ENCODE measurements around the gene MOGAT1. TPM values are rescaled to one million over a fixed set of nuclear protein-coding genes. Genes with fewer than 3 reads are reported as not detected.

MOGAT1 gene
- total RNA-seq, 1 experiment from 2014 or later = not detected

DNA sequence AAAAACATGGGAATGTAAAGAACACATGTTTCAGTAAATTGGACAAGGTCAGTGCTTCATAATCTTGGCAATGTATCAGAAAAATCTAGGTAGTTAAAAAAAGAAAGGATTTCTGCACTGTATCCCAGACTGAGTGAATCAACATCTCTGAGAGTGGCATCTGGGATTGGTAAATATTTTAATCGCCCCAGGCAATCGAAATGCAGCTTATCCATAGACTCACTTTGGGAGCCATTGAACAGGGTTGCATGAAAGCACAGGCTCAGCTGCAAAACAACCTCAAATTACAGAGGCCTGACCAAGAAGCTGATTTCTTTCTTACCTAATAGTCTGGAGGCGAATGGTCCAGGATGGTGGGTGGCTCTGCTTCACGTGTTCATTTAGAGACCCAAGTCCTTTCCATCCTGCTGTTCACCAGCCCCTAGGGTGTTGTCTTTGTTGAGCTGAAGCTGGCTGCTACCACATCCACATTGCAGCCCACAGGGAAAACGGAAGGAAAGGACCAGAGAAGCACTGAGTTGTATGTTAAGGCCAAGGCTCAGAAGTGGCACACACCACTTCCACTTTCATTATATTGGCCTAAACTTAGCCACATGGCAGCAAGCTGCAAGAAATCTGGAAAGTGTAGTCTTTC, 59.0 kb downstream of the MOGAT1 start:
- no peak overlapping the region for H2AFZ ChIP-seq (ENCODE audit: low read length)
- no peak overlapping the region for H2BK5ac ChIP-seq (ENCODE audit: insufficient read length, low read length)
- no peak overlapping the region for H3K9ac ChIP-seq (ENCODE audit: extremely low read depth, insufficient read length, low read length)
- no peaks in the 10 kb centered on the region for H3K79me1 ChIP-seq (ENCODE audit: insufficient read depth, low read depth, low read length, poor library complexity, severe bottlenecking)
- H2BK12ac ChIP-seq (ENCODE audit: insufficient read length, low read depth, low read length) = no peak overlapping the region
- H3T11ph ChIP-seq (ENCODE audit: low read length) = no peak overlapping the region
- DNase-seq = no peak
- no peaks in the 10 kb centered on the region for H3K79me2 ChIP-seq (ENCODE audit: insufficient read depth, low read length)
- H3K9me3 Mint-ChIP-seq = no peaks in the 10 kb centered on the region; a peak in 1 of 5 replicates
- no peak overlapping the region for H3K23ac ChIP-seq (ENCODE audit: insufficient read length, low read depth, low read length)
- no peak overlapping the region for H2BK15ac ChIP-seq (ENCODE audit: low read depth, low read length)
- no peak overlapping the region; a peak in 1 of 7 replicates for H3K27ac Mint-ChIP-seq
- no peaks in the 10 kb centered on the region for H3K27me3 ChIP-seq (ENCODE audit: insufficient read depth, low read length)
- H3K36me3 Mint-ChIP-seq (ENCODE audit: insufficient read depth in 1 of 3, low read depth in 3 of 3) = no peaks in the 10 kb centered on the region
- no peak overlapping the region for H4K91ac ChIP-seq (ENCODE audit: insufficient read length, low read depth, low read length)
- H3K4me1 Mint-ChIP-seq = peaks cover 2 to 4% of the 10 kb centered on the region in 2 experiments; a peak in 1 of 4 replicates
- H4K5ac ChIP-seq (ENCODE audit: insufficient read length, low read depth, low read length) = no peak overlapping the region
- no peak overlapping the region for H2BK20ac ChIP-seq (ENCODE audit: low read depth, low read length, poor library complexity, severe bottlenecking)
- no peaks in the 10 kb centered on the region for H3K9me3 ChIP-seq (ENCODE audit: control insufficient read depth, low read depth, low read length)
- WGBS (ENCODE audit: extremely low coverage, insufficient read length, low lambda C conversion rate) = no CpG with 5 or more reads among the region's 5 CpGs
- H3K18ac ChIP-seq (ENCODE audit: insufficient read length, low read depth, low read length) = no peak overlapping the region
- no peaks in the 10 kb centered on the region; the same call in 1 of the 2 replicates for H3K27me3 Mint-ChIP-seq (ENCODE audit: low read depth)
- no peaks in the 10 kb centered on the region for H3K23me2 ChIP-seq (ENCODE audit: insufficient read length, low read depth, low read length, poor library complexity, severe bottlenecking)
- H3K4me1 ChIP-seq (ENCODE audit: insufficient read depth, low read length) = no peaks in the 10 kb centered on the region
- H3K4me2 ChIP-seq (ENCODE audit: insufficient read depth, insufficient read length, low read length) = no peak overlapping the region
- no peak for TF ChIP-seq CTCF (conservative IDR thresholded peaks at IDR 0.05)
- H3K56ac ChIP-seq (ENCODE audit: insufficient read length, low read depth, low read length) = no peak overlapping the region
- no peak overlapping the region for H4K8ac ChIP-seq (replicated peaks; ENCODE audit: insufficient read length, low read depth, low read length)
- H3K14ac ChIP-seq (ENCODE audit: insufficient read depth, low read length) = no peak overlapping the region
- no peak overlapping the region for H3K27ac ChIP-seq (ENCODE audit: insufficient read length, low read depth, low read length)
- H4K20me1 ChIP-seq (ENCODE audit: control insufficient read depth, insufficient read depth, insufficient read length) = no peaks in the 10 kb centered on the region
- no peak overlapping the region for H2BK120ac ChIP-seq (ENCODE audit: low read depth, low read length, poor library complexity, severe bottlenecking)
- H3K4me3 Mint-ChIP-seq = no peak overlapping the region
- no peak overlapping the region for H3K4ac ChIP-seq (ENCODE audit: low read depth, low read length)
- H2AK5ac ChIP-seq (ENCODE audit: insufficient read length, low read length) = no peak overlapping the region

Measured in H9 (cell line).